Chondrocyte (in vitro differentiated cells): ENCODE measurements around the gene MAGEC2. TPM values are rescaled to one million over a fixed set of nuclear protein-coding genes. Genes with fewer than 3 reads are reported as not detected.

Experiments
- DNase-seq: peaks from one replicate; pipeline ENCODE4 v3.0.0; 2021; ENCODE audit warnings: mixed read lengths, low spot score
- H3K27ac Mint-ChIP-seq: one replicate; pipeline ENCODE4 v1.8.0; 2021; ENCODE audit warnings: mild to moderate bottlenecking, moderate library complexity, mixed read lengths; ENCODE audit not compliant: unreplicated experiment
- H3K27me3 Mint-ChIP-seq: 2 replicates; pipeline ENCODE4 v1.8.0; 2021; ENCODE audit warnings: low read depth, mixed read lengths
- H3K36me3 Mint-ChIP-seq: 2 replicates; pipeline ENCODE4 v1.8.0; 2021; ENCODE audit warnings: low read depth, mixed read lengths
- H3K4me1 Mint-ChIP-seq: 2 replicates; pipeline ENCODE4 v1.8.0; 2021; ENCODE audit warnings: low read depth, mild to moderate bottlenecking, mixed read lengths
- H3K4me3 Mint-ChIP-seq: one replicate; pipeline ENCODE4 v1.8.0; 2021; ENCODE audit warnings: mild to moderate bottlenecking, moderate library complexity, mixed read lengths; ENCODE audit not compliant: unreplicated experiment
- H3K9me3 Mint-ChIP-seq: 2 replicates; pipeline ENCODE4 v1.8.0; 2021; ENCODE audit warnings: low read depth, mixed read lengths
- long read RNA-seq: library from polyadenylated mRNA; stranded (forward); transcript quantifications from one replicate; pipeline ENCODE4 v2.0.0, GENCODE V29; 2021
- total RNA-seq: library from RNA; stranded (reverse); gene quantifications from 3 replicates; pipeline ENCODE4 v1.2.1, GENCODE V29; 2021
- TF ChIP-seq, protein P1 (sequence below): fragments of 200-600 bp; sonication (generic); IDR thresholded peaks from 2 replicates; pipeline ENCODE4 v1.5.0; 2021; ENCODE audit warnings: antibody characterized with exemption, mild to moderate bottlenecking, moderate library complexity

Gene MAGEC2
- not detected in 3 replicates for total RNA-seq
- long read RNA-seq, result 0 reads

DNA sequence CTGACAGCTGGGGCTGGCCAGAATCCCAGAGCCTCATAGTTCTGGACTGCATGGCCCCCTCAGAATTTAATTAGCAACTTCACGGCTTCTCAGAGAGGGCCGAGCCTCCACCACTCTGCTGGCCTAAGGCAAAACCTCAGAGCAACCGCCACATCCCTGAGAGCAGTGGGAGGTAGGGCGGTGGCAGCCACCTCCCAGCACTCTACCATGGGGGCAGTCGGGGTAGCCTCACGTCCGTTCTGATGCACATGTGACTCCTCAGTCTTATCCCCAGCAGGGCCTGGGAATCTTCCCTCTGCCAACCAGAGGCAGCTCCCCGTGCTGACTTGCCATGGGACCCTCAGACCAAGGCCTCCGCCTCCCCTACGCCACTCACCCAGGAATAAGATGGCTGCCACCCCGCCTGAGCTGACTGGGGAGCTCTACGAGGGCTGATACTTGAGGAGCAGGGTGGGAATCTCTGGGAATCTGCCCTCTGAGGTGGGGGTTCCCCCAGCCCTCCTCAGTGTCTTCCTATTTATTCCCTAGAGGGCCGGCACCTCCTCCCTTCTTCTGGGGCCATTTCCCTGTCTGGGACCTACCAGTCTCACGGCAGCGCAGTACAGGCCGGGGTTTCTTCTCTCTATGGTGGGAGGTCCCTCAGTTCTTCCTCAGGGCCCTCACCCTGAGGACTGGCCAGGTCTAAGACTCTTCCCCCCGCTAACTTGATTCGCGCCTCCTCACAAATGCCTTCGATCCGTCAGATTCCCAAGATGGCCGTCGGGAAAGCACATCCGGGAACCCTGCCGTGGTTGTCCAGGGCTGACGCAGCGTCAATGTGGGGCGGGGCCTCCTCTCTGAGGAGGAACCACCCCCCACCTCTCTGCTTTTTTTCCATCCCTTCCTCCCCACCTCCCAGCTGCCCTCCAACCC, at the start of gene MAGEC2:
Gene MAGEC2 (minus strand): TSS at position 769 of the 912 bp plus-strand sequence. CDS start 1,303 bp downstream, outside the sequence.
- Mint-ChIP-seq H3K9me3 (peaks cover 57% of the 10 kb centered on the region), H3K4me3 (no peak within 1 kb of the TSS), H3K36me3 (no peaks in the 10 kb centered on the region), H3K4me1 (no peaks in the 10 kb centered on the region), H3K27me3 (no peaks in the 10 kb centered on the region), H3K27ac (no peak within 1 kb of the TSS)
- TF ChIP-seq, protein P1, sequence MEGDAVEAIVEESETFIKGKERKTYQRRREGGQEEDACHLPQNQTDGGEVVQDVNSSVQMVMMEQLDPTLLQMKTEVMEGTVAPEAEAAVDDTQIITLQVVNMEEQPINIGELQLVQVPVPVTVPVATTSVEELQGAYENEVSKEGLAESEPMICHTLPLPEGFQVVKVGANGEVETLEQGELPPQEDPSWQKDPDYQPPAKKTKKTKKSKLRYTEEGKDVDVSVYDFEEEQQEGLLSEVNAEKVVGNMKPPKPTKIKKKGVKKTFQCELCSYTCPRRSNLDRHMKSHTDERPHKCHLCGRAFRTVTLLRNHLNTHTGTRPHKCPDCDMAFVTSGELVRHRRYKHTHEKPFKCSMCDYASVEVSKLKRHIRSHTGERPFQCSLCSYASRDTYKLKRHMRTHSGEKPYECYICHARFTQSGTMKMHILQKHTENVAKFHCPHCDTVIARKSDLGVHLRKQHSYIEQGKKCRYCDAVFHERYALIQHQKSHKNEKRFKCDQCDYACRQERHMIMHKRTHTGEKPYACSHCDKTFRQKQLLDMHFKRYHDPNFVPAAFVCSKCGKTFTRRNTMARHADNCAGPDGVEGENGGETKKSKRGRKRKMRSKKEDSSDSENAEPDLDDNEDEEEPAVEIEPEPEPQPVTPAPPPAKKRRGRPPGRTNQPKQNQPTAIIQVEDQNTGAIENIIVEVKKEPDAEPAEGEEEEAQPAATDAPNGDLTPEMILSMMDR, result no peak
- no peak for DNase-seq

DNA sequence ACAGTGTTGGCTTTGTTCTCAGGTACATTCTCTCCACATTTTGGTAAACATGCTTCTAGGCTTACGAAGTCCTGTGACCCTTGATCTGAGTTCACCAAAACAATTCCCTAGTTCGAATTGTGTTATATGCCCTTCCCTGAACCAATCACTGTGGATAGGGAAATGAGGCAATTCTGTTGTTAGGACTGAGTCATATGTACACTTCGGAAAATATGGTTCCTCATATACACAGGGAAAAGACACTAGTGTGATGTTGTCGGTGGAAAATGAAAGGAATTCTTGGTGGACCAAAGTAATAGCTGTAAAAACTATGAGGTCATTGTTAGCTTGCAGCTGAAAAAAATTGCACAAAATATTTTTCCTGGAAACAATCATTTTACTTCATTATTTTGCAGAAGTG, 46.6 kb upstream of the MAGEC2 start:
- no peak for DNase-seq
- TF ChIP-seq, protein P1, result no peak
- Mint-ChIP-seq H3K36me3 (no peaks in the 10 kb centered on the region), H3K27ac (no peak overlapping the region), H3K4me3 (no peak overlapping the region), H3K4me1 (no peaks in the 10 kb centered on the region), H3K9me3 (peaks cover 53% of the 10 kb centered on the region), H3K27me3 (no peaks in the 10 kb centered on the region)

- Mint-ChIP-seq H3K9me3 (peaks cover 56% of the 10 kb centered on the region), H3K4me1 (no peaks in the 10 kb centered on the region), H3K27ac (no peak overlapping the region), H3K27me3 (no peaks in the 10 kb centered on the region), H3K36me3 (no peaks in the 10 kb centered on the region), H3K4me3 (no peak overlapping the region)
- DNase-seq, result no peak
- TF ChIP-seq, protein P1, result no peak
Observed at GRCh38 chrX:142251202-142251601, 46.1 kb upstream of the MAGEC2 start.

GRCh38 chrX:142250502-142250901, 45.4 kb upstream of the MAGEC2 start:
- H3K27ac Mint-ChIP-seq, result no peak overlapping the region
- no peaks in the 10 kb centered on the region for H3K4me1 Mint-ChIP-seq
- TF ChIP-seq, protein P1, result no peak
- no peak for DNase-seq
- H3K36me3 Mint-ChIP-seq, result no peaks in the 10 kb centered on the region
- H3K4me3 Mint-ChIP-seq, result no peak overlapping the region
- H3K9me3 Mint-ChIP-seq, result peaks cover 54% of the 10 kb centered on the region
- no peaks in the 10 kb centered on the region for H3K27me3 Mint-ChIP-seq

DNA sequence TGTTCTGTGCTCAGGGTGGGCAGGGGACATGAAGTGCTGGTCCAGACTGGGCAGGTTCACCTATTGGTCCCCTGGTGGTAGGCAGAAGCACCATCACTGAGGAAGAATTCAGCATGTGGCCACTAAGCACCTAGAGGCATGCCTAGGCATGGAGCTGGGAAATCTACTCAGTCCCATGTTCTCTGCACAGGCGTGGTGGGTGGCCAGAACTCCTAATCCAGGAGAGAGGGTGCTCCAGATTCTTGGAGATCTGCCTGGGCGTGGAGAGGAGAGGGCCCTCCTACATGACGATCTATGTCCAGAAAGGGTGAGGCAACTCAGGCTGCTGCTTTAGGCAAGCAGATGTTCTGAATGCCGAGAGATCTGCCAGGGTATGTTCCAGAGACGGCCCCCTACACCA, 44.6 kb upstream of the MAGEC2 start:
- Mint-ChIP-seq H3K9me3 (peaks cover 54% of the 10 kb centered on the region), H3K4me1 (no peaks in the 10 kb centered on the region), H3K36me3 (no peaks in the 10 kb centered on the region), H3K27ac (no peak overlapping the region), H3K27me3 (no peaks in the 10 kb centered on the region), H3K4me3 (no peak overlapping the region)
- no peak for DNase-seq
- TF ChIP-seq, protein P1, result no peak
